GM21381 (cell line): Measurements from ENCODE around the gene PRPF8.

ENCODE experiments used
- ATAC-seq: cut with Tn5 transposase; IDR thresholded peaks from one replicate; pipeline ENCODE4 v1.9.1; 2021; ENCODE audit warnings: mild to moderate bottlenecking, moderate library complexity; ENCODE audit not compliant: unreplicated experiment

The PRPF8 gene

DNA sequence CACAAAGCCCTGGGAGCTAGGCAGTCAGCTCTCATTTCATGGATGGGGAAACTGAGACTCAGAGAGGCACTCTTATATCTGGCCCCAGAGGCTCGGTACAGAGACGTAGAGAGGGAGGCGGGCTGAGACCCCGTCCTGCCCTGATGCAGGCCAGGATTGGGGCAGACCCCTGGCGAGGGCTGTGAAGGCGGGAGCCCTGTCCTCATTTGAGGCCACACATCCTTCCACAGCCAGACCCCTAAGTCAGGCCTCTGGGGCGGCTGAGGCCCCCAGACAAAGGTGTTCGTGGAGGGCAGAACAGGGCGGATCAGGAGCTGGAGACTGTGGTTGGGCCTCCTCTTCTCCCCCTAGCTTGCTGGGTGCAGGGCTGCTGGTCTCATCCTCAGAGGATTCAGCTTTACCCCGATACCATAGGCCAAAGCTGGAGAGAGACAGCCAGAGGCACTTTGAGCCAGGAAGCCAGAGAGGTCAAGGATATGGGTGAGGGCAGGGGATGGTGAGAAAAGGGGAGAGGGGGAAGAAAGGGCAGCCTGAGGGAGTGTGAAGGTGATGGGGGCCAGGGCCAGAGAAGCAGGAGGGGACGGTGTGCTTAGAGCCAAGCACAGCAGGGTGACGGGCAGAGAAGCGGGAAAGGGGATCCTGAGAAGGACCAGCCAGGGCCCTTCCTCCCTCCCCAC is 38.3 kb downstream of the PRPF8 start:
- ATAC-seq, result no peak

DNA sequence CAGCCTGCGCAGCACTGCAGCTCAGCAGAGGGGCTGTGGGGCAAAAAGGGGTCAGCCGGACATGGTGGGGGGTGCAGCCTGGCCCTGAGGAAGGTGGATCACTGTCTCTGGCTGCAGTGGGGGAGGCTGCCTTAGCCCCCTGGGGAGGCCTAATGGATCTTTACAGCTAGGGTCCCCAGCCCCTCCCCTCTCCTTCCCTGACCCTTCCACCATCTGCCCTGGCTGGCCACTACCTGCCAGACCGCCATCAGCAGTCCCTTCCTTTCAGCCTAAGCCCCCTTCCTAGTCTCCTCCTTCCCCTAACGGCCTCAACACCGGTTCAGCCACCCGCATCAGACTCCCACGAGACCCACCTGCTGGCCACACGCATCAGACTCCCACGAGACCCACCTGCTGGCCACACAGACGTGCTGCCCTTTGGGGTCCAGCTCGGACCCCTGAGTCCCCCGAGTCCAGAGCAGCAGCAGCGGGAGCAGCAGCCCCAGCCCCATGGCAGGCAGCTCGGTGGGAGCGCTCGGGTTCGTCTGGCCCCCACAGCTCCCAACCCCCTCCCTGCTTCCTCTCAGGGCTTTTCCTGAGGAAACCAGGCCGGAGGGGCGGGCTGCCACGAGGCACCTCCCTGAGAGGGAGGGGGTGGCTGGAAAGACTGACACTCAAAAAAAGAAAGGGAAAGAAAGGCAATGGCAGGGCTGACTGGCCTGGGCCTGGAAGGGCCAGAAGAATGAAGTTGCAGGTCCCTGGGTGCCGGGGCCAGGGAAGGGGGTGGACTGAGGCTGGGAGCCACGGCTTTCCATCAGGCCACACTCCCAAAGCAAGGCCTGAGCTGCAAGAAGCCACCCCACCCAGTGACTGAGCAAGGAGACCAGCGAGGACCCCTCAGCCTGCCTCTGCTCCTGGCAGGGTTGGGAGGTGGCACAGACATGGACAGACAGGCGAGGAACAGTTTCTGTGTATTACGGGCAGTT is 39.2 kb downstream of the PRPF8 start, which contains the start of gene SCARF1:
Gene SCARF1 (minus strand): TSS at position 526 of the 965 bp plus-strand sequence. CDS start 35 bp downstream, at position 491.
- ATAC-seq, result no peak

DNA sequence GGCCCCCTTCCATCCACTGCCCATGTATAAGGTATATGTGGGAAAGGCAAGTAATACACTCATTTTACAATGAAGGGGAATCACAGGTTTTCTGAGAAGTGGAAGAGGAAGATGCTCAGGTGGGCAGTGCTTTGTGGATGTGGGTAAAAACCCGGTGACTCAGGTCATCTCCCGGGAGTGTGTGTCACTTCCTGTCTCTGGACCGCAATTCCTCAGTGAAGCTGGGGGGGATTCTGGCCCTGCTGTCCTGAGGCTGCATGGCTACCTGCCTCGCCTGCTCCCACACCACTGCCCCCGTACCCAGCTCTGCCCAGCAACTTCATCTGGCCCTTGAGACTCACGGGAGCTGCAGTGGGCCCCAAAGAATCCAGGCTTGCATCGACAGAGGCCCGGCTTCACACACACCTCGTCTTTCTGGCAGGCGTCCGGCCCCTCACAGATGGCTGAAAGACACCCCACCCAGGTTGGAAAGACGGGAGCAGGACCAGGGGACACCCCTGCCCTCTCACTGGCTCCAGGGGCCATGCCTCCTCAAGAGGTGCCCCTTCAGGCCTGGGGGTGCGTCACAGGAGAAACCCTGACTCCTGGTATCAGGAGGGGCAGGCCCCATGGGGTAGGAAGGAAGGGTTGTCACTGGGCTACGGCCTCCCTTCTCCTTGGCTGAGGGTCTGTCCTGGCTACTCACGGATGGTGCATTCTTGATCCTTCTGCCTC is 40.0 kb downstream of the PRPF8 start:
- no peak for ATAC-seq

DNA sequence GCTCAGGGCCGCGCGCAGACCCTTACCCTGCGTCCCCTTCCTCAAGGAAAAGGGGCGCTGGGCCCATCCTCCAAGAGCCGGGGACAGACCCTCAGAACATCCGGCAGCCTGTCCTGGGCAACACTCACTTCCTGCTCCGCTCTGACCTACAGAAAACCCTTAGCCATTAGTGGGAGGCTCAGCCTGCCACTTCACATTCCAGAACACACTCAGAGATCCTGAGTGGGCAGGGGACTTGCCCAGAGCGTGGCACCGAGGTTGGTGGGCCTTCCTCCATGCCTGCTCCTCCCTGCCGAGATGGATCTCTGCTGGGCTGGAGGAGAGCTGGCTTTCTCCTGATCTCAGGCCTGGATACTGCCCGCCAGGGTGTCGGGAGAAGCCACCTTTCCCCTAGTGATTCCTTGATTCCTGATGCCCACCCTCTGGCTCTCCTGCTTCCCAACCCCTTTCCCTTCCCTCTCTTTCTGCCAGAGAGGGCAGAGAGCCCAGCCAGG is 40.6 kb downstream of the PRPF8 start:
- no peak for ATAC-seq

DNA sequence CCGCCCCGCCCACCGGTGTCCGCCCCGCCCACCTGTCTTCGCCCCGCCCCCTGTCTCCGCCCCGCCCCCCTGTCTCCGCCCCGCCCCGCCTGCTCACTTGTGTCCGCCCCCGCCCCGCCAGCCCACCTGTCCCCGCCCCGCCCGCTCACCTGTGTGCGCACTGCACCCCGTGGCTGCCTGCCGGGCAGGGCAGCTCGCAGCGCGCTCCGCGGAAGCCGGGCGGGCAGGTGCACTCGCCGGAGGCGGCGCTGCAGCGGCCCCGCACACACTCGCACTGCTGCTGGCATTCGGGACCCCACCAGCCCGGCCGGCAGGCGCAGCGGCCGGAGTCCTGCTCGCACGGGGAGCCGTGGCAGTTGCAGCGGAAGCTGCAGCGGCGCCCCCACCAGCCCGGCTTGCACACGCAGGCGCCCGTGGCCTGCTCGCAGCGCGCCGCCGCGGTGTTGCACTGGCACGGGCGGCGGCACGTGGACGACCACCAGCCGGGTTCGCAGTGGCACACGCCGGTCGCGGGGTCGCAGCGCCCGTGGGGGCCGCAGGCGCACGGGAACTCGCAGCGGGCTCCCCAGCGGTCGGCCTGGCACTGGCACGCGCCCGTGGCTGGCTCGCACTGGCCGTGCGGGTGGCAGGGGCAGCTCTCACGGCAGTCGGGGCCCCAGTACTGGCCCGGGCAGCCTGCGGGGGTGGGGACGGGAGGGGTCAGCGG is 41.2 kb downstream of the PRPF8 start:
- ATAC-seq, result no peak

DNA sequence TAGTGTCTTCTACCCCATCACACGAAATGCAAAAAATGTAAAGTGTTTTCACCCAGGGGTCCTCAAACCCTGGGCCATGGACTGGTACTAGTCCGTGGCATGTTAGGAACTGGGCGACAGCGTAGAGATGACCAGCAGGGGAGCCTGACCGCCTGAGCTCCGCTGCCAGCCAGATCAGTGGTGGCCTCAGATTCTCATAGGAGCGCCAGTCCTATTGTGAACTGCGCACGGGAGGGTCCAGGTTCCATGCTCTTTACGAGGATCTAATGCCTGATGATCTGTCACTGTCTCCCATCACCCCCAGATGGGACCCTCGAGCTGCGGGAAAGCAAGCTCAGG is 43.6 kb downstream of the PRPF8 start:
- ATAC-seq, result no peak

DNA sequence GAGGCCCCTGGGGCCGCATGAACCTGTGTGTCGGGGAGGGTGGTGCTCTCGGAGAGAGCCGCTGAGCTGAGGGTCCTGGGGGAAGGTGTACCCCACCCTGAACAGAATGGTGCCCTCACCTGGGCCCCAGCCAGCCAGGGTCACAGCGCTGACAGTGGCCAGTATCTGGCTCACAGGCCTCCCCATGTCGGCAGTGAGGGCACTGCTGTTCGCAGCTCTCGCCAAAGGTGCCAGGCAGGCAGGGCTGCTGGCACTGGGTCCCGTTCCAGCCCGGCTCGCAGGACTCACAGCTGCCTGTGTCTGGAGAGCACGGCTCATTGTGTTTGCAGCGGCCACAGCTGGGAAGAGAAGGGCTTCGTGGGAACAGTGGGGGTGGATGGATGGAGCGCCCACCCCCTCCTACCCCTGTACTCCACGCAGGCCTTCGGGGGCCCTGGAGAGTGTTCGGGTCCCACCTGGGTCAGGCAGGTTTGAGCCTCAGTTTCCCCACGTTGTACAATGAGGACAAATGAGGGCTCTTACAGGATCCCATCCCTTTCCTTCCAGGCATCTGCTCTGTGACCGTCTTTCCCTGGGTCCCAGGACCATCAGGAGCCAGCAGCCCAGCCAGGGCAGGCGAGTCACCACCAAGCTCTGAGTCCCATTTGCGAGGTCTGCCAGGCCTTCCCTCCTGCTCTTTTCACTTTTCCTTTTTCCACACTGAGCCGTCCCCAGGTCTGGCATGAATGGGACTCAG is 44.2 kb downstream of the PRPF8 start:
- no peak for ATAC-seq

DNA sequence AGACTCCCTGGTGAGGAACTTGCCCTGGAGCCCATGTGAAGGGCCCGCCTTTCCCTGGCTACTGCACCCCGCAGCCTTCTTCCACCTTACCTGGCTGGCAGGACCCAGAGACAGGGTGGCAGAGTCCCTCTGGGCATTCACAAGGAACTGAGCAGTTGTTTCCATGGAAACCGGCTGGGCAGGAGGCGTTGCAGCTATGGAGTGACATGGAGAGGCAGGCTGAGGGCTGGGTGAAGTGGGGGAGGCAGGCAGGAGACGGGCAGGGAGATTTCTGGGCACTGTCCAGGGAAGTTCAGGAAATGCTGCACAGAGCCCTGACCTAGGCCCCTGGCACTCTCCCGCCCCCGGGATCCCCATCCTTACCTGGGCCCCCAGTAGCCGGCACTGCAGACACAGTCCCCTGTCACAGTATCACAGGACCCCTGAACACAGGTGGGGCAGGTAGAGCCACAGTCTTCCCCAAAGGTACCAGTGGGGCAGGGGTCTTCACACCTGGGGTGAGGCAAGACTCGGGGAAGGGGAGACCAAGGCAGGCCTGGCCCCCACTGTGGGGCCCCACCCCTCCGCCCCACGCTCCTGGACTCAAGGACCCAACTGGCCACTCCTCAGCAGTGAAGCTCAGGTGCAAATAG is 45.0 kb downstream of the PRPF8 start:
- no peak for ATAC-seq

DNA sequence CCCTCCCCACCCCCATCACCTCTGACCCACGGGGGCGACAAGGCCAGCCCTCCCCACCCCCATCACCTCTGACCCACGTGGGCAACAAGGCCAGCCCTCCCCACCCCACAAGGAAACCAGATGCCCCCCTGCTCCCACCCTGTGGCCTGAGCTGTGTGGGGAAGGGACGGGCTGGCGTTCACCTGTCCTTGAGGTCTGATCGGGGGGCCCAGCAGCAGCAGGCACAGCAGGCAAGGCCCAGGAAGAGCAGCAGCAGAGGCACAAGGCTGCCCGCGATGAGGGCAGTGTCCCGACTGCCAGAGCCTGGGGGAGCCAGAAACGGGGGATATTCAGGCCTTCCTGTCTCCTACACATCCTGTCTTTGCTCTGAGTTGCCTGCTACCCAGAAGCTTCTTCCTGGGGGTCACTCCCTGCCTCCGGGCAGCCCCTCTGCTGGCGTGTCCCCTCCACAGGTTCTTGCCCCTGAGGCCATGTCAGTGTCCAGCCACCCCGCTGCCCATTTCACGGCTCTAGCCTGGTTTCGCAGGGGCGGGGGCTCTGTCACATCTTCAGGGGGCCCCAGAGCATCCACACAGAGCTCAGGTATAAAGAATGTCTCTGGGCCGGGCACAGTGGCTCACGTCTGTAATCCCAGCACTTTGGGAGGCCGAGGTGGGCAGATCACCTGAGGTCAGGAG is 45.9 kb downstream of the PRPF8 start:
- ATAC-seq, result no peak

DNA sequence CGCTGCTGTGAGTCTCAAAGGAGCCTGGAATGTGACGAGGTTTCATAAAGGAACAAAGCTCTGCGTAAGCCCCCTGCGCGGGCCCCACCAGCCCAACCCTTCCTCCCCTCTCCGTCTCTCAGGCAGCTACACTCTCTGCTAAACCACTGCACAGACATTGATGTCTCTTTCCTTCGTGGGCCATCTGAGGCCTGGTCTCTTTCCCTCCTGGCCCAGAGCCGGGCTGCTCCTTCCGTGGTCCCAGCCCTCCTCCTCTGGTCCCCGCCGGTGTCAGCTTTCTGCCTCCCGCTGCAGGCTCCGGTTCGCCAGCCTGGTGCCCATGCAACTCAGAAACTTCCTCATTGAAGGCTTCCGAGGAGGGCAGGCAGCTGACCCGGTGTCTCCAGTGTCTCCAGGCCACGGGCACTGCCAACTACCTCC is 46.5 kb downstream of the PRPF8 start:
- ATAC-seq, result no peak

DNA sequence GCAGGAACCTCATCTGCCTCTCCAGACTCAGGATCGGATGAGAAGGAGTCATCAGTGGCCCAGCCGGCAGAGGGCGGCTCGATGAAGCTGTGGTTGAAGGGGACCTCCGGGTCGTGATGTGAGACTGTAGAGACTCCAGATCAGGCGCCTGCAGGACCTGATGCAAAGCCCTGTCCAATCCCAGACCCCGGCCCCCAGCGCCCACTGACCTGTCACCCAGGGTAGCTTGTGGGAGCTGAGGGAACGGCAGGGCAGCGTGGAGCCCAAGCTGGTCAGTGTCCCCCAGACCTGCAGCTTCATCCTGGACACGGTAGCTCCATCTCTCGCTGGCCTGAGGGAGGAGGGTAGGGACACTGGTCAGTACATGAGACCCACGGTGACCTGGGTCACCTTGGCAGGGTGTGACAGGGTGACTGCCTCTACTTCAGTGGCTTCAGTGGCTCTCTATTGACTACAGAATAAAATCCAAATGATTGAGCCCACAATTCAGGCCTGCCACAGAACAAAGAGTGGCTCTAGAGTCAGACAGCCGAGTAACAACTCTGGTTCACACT is 47.9 kb downstream of the PRPF8 start:
- ATAC-seq, result no peak

DNA sequence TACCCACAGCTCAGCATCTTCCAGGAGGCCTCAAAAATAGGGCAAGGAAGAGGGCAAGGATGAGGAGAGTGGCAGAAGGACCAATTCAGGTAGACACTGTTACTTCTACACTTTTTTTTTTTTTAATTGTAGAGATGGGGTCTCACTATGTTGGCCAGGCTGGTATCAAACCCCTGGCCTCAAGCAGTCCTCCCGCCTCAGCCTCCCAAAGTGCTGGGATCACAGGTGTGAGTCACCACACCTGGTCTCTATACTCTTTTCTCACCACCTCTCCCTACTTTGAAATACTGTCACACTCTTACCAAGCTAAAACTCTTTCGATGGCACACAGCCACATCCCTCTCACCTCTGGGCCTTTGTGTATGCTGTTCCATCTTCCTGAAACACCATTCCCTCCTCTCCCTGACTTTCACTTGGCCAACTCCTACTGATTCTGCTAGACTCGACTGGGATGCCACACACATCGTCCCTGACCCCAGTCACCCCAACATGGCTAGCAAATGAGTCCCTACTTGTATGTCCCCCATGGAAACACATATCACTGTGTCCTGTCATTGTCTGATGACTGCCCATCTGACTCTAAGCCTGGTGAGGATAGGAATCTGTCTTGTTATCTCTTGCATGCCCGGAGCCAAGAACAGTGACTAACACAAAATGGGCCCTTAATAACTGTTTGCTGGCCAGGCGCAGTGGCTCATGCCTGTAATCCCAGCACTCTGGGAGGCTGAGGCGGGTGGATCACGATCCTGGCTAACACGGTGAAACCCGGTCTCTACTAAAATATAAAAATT is 48.8 kb downstream of the PRPF8 start:
- no peak for ATAC-seq

DNA sequence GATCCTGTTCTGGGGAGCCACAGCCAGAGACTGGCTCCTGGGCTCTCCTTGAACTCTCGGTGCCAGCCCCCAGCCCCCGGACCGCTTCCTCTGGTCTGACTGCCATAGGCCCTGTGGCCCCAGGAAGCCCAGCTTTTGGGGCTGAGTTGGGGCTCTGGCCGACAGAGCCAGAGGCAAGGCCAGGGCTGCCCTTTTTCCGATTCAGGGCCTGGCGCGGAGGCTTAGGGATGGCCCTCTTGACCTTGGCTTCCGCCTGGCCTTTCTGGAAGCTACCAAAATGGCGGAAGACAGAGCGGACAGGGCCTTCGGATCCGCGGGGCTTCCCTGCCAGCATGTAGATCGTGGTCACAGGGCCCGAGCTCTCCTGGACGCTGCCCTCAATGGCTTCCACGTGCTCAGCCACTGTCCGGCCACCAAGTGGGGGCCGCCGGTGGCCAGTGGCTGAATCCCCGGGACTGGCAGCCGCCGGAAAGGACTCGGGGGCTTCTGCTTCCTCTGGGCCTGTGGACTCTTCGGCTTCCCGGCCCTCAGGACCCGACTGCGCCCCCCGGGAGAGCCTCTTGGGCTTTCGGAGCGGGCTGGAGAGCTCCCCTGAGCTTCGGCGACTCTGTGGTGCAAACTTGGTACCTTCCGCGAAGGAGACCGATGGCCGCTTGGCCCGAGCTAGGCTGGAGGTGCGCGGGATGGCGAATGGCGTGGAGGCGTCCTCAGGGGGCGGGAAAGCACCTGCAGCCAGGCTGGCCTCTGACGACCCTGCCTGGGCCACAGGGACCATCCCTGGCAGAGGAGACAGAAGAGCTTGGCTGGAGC is 49.6 kb downstream of the PRPF8 start:
- no peak for ATAC-seq

DNA sequence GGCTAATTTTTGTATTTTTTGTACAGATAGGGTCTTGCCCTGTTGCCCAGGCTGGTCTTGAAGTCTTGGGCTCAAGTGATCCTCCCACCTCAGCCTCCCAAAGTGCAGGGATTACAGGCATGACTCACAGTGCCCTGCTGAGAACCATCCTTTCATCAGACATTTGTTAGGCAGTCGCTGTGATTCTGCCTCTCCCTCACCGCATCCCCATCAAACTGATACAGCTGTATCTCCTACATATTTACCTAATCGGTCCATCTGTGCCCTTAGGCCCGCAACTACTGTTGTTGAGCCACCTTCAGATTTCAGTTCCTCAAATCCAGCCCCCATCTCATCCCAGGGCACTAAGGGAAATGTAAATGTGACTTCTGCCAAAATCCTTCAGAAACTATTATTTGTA is 54.0 kb downstream of the PRPF8 start:
- ATAC-seq, result no peak

DNA sequence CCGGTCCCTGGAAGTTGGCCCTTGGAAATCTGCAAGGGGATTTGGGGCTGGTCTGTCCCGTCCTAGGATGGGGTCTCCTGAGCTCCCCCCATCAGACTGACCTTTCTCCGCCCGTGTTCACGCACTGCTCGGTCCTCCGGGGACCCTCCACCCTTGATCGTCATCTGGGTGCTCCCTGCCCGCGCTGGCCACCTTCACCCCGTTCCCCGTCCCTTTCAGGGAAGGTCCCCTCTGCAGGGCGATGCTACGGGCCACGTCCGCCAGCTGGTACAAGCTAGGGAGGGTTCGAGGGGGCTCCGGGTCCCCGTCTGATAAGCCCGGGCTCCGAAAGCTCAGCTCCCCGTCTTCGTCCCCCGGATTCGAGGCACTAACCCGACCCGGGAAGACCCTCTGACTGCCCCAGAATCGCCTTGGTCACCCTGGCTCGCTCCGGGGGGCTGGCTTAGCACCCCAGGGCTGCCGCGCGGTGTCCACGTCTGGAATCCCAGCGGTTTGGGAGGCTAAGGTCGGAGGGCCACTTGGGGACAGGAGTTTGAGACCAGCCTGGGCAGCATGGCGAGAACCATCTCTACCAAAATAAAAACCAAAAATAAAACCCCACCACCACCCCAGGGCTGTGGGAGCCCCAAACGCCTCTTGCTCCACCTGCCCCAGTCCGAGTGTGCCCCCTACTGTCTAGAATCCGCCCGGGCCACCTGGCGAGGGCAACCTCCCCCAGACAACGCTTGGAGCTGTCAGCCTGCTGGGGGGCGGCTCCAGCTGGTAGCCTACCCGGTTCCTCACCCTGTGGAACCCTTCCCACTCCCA is 55.0 kb downstream of the PRPF8 start:
- ATAC-seq, result no peak

DNA sequence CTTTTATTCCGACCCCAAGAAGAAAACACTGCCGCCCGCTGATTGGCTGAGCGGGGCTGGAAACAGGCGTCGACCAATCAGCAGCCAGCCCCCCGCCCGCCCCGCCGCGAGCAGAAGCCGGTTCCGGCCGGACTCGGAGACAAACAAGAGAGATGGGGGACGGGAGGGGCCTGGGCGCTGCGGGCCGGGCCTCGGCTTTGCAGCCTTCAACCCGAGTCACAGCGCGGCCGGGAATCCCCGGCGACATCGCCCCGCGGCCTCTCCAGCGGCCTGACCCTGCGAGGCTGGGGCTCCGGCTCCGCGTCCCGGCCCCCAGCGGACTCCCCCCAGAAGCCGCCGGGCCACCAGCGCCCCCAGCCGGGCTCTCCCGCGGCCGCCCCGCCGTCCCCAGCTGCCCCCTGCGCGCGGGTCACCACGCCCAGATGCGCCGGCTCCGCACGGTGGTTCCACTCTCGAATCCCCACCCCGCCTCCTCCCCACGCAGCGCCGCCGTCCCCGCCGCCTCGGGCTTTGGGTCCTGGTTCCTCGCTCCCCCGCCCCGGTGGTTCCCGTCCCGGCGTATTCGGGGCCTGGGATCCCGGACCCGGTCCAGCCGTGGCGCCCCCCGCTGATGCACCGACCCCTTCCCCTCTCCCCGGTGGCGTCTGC is 55.7 kb downstream of the PRPF8 start:
- peak; percentile 50 for ATAC-seq
